Fibroblast of skin of right quadriceps (primary cell): ENCODE measurements around the gene RBM38.
A peak's percentile ranks its signal among the peaks of the same experiment; 100 is the strongest.

ENCODE experiments used
- DNase-seq: peaks from one replicate; pipeline ENCODE4 v3.0.0-alpha.2; 2013

RBM38 gene

DNA sequence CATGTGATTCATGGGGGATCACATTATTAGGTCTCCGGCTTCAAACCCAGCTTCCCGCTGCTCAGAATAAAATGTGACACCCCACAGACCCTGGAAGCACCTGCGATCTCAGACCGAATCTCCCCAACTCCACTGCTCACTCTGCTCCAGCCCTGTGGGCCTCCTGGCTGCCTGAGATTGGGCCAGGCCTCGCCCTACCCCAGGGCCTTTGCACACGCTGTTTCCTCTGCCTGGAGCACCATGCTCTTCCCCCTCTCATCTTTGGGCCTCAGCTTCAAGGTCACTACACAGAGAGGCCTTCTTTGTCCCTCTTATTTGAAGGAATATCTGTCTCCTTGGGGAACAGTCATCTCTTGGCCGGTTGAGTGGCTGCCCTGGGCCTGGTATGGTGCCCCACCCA, 48.8 kb downstream of the RBM38 start:
- DNase-seq, result no peak

DNA sequence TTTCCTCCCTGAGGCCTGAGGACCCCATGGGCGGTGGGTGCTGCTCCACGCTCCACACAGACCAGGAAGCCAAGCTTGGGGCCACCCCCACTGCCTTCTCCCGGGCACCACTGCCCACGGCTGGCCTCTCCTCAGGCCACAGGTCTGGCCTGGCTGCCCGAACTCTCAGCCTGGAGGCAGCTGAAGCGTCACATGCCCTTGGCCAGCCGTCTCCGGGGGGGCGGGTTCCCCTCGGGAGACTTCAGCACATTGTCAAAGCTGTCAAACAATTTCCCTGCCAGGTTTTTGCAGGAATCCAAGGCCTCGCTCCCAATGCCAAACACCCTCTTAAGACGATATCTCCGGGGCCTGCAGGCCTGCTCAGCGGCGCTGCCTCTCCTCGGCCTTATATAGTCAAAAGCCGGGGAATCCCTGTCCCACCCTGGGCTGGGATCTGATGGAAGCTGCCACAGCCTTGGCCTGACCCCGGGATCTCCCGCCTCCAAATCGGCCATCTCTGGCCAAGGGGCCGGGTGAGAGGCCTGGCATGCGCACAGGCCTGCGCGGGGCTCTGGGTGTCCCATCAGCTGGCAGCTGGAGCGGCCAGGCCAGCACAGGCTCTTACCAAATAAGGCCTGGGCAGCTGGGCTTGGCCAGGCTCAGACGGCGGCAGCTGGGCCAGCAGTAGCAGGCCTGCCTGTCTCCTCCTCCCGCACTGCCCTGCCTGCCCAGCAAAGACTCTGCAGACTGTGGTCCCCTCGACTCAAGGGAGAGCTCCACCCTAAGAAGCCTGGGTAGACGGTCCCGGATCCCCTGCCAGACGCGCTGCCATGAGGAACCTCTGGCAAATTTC, 49.7 kb downstream of the RBM38 start:
- no peak for DNase-seq

DNA sequence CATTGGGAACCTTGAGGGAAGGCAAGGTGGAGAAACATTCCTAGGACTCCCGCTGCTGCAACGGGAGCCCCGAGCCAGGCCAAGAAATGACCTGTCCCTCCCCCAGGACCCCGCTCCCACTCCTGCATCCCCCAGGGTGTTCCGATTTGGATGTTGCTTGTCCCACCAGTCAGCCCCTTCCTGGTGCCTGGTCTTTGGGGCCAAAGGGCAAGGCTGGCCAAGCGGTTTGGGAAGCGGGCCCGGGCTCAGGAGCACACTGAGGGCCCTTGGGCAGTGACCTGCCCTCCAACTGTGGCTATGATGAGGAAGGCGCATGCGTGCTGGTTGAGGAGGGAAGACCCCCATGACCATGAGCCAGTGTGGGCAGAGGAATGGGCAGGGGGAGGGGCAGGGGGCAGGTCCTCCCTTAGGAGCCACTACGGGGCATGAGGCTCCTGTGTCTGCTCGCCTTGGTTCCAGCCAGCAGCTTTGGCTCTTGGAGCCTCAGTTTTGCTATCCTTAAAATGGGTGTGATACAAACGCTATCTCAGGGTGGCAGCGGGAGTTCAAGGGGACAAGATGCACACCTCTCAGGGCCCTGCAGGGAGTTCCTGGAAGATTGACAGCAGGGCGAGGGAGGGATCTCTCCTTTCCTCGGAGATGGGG, 50.4 kb downstream of the RBM38 start:
- DNase-seq, result no peak

DNA sequence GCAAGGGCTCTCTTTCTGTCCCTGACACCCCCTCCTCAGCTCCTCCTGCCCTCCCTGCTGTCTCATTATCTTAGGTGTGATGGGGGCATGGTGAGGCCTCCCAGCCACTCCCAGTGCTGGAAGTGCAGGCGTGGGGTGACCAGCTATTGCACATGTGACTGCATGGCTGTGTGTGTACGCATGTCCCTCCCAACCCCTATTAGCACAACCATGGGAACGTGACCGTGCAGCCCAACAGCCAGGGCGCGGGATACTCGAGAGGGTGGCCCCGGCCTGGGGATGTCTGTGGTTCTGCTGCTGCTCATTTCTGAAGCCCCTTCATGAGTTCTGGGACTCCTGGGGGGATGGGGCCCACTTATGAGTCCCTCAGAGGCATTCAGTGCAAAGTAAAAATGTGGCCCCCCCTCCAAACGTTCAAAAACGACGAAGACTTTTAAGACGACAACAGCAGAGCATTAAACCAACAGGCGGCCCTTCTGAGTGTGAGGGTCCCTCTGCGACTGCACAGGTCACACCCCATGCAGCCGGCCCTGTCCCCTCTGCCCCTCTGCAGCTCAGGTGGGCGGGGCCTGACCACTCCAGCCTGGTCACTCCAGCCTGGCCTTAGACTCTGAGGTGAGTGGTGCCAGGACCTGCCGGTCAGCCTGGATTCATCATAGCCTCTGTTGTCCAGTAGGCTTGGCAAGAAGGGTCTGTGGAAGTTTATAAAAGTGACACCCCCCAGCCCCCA, 51.1 kb downstream of the RBM38 start:
- DNase-seq, result no peak

DNA sequence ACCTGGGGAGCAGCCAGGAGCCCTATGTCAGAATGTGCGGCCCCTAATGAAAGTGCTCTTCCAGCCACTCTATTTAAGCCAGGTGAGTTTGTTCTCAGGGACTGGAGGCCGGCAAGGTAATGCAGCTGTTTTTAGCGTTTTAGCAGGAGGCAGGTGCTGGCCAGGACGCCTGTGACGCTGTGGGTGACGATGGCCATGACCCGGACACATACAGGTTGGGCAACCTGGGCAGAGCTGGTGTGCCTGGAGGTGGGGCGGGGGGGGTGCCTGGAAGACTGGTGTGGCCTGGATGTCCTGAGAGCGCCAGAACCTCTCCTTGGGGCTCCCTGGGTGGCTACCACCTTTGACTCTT, 51.7 kb downstream of the RBM38 start:
- no peak for DNase-seq

DNA sequence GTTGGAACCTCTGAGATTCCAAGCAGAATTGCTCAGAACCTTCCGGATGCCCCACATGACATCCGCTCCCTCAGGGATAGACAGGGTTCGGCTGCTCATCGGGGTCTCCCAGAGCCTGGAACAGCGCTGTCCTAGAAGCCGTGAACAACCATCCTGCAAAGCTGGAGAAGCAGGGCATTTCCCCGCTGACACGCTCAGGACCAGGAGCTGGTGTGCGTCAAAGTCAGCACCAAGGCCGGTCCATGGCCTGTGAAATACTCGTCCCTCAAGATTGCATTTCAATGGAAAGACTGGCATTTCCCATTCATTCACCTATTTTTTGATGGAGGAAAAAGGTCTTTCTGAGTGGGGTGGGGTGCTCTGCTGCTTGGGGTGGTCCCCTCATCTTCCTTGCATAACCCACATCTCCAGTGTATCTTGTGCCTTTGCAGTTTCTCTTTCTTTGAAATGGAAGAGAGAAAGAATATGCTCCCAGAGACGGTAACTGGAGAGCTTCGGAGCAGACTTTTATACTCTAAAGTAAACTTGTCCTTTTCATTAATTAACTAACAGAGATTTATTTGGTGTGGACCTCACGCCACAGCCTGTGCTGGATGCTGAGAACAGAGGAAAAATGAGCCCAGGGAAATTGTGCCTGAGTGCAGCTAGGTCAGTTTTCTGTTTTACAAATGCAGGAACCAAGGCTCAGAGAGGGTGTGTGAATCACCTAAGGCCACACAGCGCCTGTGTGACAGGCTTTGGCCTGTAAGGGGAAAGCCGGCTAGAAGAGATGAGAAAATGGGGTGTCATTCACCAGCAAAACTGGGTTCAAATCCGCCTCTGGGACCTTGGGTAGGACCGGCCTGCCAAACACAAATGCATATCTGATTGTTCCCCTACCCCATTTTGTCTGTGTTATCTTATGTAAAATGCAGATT, 52.4 kb downstream of the RBM38 start:
- no peak for DNase-seq

DNA sequence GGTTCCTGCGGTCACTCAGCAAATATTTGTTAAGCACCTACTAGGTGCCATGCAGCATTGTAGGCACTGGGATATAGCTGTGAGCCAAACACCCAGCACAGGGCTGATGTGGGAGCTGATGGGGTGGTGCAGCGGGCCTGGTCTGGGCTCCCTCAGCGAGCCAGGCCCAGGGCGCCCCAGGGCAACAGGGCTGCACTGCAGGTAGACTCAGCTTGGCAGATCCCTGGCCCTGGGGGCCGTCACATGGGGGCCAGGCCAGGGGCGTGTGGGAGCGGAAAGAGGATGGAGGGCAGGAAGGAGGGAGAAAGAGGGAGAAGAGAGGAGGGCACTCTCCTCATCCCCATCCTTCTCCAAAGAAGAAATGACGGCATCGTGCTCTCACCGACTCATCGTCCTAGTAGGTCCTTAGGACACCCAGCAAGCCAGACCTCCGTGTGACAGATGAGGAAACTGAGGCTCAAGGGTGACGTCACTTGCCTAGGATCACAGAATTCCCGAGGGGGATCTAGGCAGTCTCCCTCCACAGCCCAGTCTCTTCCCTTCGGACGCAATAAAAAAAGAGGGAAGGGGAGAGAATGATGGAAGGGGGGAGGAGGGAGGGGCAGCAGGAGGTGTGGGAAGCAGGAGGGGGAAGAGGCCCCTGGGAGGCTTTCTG, 53.3 kb downstream of the RBM38 start:
- DNase-seq, result no peak

DNA sequence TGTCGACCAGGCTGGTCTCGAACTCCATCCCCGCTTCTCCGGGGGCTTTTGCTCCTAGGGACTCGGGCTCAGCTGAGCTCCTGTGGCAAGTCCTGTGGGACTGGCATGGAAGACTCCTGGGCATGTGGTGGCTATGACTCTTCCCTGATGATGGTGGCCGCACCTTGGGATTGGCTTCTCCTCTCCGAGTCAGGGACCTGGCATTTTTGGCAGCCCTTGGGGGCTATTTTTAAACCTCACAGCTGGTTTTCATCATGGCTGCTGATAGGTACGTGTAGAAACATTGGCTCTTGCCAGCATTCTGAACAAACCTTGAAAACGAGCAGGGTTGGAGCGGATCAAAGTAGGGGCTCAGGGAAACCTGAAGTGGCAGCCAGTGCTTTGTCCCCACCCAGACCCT, 54.1 kb downstream of the RBM38 start:
- DNase-seq, result peak; percentile 15

DNA sequence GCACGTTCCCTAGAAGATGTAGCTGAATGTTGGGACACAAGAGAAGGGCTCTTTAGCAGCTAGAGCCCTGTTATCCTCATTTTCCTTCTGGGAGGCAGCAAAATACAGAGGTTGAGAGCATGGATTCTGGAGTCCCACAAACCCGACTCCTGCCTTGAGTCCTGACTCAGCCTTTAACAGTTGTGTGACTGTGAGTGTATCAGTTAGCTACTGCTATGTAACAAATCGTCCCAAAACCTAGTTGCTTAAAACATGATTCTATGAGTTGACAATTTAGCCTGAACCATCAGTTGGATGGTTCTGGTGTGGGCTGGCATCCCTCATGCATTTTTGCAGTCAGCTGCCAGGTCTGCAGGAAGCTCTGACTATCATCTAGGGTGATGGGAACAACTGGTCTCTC, 54.6 kb downstream of the RBM38 start:
- no peak for DNase-seq

DNA sequence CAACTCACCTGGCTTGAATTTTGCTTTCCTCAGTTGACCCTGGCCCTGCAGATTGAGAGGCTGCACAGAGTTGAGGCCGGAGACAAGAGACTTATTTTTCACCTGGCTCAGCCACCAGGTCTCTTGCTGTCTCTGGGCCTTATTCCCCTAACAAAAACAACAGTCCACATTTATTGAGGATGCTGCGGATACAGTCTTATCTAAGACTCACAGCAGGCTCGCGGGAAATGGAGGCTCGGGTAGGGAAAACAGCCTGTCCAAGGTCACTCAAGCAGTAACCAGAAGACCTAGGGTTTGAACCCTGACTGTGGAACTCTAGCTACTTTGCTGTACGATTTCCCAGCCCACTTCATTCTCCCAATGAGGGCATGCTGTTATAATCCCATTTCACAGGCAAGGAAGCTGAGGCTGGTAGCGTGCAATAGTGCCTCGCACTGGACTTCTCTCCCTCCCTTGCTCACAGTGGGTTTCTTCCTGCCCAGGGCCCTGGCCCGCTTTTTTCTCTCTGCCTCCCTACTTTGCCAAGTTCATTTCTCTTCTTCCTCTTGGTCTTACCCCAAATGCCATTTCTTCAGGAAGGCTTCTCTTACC, 57.7 kb downstream of the RBM38 start:
- DNase-seq, result no peak

DNA sequence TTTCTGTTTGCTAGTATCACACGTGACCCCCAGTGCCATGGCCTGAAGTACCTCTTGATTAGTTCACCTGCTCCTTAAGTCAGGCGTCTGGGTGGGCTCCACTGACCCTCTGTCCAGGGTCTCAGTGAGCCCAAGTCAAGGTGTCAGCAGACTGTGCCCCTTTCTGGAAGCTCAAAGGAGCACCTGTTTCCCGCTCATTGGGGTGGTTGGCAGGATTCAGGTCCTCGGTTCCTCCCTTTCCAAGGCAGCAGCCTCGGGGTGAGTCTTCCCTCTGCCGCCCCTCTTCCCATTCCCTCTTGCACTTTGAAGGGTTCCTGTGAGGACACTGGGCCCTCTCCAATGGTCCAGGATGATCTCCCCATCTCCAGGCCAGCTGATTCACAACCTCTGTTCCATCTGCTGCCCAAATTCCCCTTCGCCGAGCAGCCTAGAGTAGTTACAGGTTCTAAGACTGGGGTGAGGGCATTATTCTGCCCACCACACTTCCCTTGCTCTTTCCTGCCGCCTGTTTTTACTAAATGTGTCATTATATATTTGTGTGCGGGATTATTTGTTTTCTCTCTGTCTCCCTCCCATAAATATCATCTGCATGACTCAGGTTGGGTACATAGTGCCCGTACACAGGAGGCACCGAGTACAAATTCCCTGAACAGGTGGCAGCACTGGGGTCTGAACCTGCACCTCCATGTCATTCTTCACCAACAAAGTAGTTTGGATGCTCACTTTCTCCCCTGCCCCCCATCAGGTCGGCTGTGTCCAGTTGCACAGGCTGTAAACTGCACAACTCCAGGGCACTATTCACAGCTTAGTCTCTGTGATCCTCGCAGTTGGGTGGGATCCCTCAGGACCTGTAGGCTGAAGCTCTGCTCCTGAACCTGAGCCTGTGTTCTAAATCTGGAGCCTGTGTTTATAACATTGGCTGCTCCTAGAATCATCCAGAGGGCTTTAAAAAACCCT, 58.5 kb downstream of the RBM38 start:
- no peak for DNase-seq

DNA sequence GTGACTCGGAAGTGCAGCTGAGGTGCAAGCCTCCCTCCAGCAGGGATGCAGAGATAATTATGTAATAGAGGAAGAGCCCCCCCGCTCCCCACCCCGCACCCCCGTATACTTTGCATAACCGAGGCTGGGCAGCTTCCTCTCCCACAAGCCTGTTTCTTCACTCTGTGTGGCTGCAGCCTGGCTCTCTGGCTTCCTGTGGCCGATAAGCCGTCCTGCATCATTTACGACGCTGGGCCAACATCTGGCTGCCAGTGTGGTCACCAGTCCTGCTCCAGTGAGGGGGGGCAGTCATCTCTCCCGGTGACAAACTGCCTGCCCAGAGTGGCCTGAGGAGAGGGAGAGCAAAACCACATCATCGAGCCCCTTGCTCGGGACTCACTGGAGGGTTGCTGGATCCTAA, 59.2 kb downstream of the RBM38 start:
- no peak for DNase-seq

DNA sequence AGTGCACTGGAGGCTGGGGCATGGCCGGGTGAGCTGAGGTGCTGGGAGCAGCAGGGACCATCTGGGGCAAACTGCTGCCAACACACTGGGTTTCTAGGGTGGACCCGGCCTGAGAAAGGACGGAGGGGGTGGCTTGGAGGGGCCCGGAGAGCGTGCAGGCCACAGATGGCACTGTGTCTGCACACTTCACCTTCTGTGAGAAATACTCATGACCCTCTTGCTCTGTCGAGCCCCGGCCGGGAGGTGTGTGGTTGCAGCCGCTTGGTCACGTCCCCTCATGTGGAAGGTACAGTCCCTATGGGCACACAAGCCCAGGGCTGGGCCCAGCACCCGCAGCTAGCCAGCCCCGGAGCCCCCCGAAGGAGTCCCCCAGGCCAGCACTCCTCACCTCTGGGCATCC, 59.7 kb downstream of the RBM38 start:
- DNase-seq, result no peak

DNA sequence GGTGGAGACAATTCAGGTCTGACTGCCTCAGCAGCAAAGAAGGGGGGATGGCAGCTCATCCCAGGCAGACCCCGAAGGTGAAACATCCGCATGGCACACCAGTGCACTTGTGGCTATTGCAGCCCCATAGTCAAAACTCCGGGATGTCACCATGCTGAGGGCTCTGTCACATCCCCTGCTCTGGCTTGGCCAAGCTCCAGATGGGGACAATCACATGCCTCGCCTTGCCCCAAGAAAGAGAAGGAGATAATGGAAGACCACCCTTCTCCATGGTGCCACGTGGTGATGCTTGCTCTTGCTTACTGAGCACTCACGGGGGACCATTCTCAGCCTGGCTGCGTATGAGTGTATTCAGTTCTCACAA, 60.2 kb downstream of the RBM38 start:
- DNase-seq, result no peak

DNA sequence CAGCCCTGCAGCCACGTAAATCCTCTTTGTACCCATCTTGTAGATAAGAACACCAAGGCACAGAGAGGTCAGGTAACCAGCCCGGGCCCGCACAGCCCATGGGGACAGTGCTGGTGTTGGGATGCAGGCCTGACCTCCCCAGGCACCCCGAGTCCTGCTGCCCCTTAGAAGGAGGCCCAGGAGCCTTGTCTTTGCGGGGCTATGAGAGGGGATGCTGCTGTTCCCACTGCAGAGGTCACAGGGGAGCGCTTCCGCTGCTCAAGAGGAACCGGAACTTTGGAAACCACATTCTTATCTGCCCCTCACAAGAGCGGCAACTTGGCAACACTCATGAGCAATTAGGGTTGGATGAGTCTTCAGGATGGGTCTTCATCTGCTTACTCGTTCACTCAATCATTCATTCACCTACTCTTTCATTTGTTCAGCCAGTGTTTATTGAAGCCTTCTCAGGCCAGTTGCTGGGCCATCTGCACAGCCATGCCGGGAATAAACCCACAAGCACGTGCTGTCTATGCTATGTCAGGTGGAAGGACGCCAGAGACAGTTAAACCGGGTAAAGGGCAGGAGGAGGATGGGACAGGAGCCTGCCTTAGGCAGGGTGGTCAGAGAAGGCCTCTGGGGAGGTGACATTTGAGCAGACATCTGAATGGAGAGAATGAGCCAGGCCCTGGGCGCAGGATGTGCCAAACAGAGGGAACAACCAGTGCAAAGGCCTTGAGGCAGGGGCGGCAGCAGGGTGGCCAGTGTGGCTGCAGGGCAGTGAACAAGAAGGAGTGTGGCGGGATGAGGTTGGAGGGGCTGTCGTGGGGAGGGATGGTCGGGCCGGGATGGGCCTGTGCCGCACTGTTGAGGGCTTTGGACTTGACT, 60.8 kb downstream of the RBM38 start:
- DNase-seq, result no peak

DNA sequence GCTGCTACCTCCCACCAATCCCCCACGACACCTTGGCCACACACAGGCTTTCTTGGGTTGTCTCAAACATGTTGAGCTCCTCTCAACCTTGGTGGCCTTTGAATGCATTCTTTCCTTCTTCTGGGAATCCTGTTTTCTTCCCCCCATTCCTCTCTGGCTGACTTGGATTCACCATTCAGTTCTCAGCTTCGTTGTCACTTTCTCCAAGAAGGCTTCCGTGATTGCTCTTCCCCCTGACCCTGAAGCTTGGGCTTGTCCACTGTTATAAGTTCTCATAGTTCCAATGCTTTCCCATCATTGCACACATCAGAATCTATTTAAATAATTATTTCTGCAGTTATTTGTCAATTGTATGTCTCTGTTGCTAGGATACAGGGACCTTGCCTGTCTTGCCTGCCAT, 64.2 kb downstream of the RBM38 start:
- no peak for DNase-seq

DNA sequence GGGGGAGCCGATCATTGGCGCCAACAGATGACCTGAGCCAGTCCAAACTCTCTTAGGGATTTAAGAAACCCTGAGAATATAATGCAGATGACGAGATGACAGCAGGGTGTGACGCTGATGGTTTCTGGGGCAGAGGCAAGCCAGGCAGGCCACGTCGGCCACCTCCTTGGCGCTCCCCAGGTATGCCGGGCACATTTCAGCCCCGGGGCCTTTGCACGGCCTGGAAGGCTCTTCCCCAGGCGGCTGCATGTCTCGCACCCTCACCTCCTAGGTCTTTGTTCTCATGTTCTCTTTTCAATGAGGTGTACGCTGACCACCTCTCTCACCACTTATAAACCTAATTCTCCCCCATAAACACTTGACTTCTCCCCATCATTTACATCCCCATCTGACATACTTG, 64.9 kb downstream of the RBM38 start:
- no peak for DNase-seq

DNA sequence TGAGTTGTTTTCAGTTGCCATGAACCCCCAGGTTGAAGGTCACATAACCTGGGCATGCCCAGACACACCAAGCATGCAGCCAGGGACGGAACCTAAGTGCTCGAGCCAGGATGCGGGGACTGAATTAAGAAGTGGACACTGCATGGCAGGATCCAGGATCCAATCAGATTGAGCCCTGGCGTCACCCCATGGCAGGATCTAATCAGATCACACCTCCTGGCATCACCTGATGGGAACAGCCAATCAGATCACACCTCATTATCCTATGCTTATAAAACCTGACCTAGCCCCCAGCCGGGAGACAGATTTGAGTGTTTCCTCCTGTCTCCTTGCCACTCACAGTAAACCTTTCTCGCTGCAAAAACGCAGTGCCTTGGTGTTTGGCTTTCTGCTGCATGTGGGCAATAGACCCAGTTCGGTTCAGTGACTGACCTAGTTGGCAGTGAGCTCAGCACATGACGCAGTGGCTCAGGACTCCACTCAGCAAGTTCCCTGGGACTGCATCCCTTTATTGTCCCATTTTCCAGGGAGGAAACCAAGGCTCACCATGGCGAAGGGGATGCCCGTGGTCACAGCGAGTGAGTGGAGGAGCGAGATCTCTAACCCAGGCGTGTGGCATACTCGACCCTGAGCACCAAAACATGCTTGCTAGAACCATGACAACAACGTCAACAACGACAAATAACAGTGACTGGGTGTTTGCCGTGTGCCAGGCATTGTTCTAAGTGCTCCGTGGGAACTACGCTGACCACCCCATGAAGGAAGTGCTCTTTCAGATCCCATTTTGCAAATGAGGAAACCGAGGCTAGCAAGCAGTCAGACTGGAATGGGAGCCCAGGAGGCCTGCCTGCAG, 66.3 kb downstream of the RBM38 start:
- DNase-seq, result no peak
